ENCODE data around the gene BMAL1.
A peak's percentile ranks its signal among the peaks of the same experiment; 100 is the strongest.

Gene BMAL1

GRCh38 chr11:13347901-13348300 is 70.3 kb downstream of the BMAL1 start:
- no peak for DNase-seq

- DNase-seq = no peak
Observed at GRCh38 chr11:13348305-13348704, 70.7 kb downstream of the BMAL1 start.

GRCh38 chr11:13349046-13349445 is 71.5 kb downstream of the BMAL1 start:
- no peak for DNase-seq

- no peak for DNase-seq
Observed at GRCh38 chr11:13349581-13349980, 72.0 kb downstream of the BMAL1 start.

GRCh38 chr11:13352711-13353110 is 75.1 kb downstream of the BMAL1 start:
- no peak for DNase-seq

- DNase-seq = no peak
Observed at GRCh38 chr11:13354335-13354734, 76.7 kb downstream of the BMAL1 start.

GRCh38 chr11:13355191-13355590 is 77.6 kb downstream of the BMAL1 start:
- DNase-seq = no peak

- DNase-seq = no peak
Observed at GRCh38 chr11:13357232-13357631, 79.6 kb downstream of the BMAL1 start.

- no peak for DNase-seq
Observed at GRCh38 chr11:13358596-13359270, 81.1 kb downstream of the BMAL1 start.

GRCh38 chr11:13362596-13363109 is 85.1 kb downstream of the BMAL1 start:
- no peak for DNase-seq

GRCh38 chr11:13364388-13364787 is 86.8 kb downstream of the BMAL1 start:
- no peak for DNase-seq

- no peak for DNase-seq
Observed at GRCh38 chr11:13366266-13367026, 88.9 kb downstream of the BMAL1 start.

GRCh38 chr11:13367115-13367514 is 89.5 kb downstream of the BMAL1 start:
- DNase-seq = no peak

- no peak for DNase-seq
Observed at GRCh38 chr11:13368041-13368446, 90.5 kb downstream of the BMAL1 start.

GRCh38 chr11:13373216-13373615 is 95.6 kb downstream of the BMAL1 start:
- no peak for DNase-seq

GRCh38 chr11:13375798-13376197 is 98.2 kb downstream of the BMAL1 start:
- no peak for DNase-seq

- DNase-seq = no peak
Observed at GRCh38 chr11:13376402-13376801, 98.8 kb downstream of the BMAL1 start.

- no peak for DNase-seq
Observed at GRCh38 chr11:13376838-13377237, 99.2 kb downstream of the BMAL1 start.

- DNase-seq = no peak
Observed at GRCh38 chr11:13378316-13378715, 100.7 kb downstream of the BMAL1 start.

- DNase-seq = no peak
Observed at GRCh38 chr11:13380731-13381130, 103.1 kb downstream of the BMAL1 start.

- DNase-seq = no peak
Observed at GRCh38 chr11:13382751-13383150, 105.2 kb downstream of the BMAL1 start.

- peak; percentile 31 for DNase-seq
Observed at GRCh38 chr11:13384908-13385640, 107.5 kb downstream of the BMAL1 start.

GRCh38 chr11:13386567-13386966 is 109.0 kb downstream of the BMAL1 start:
- no peak for DNase-seq

- no peak for DNase-seq
Observed at GRCh38 chr11:13388741-13389140, 111.2 kb downstream of the BMAL1 start.

All from activated CD4-positive, alpha-beta T cell treated with anti-CD3 and anti-CD28 coated beads, Interleukin-2, amount 50 U/mL, for 16 hours (primary cell).